GM12873 (cell line): ENCODE measurements around the gene ACO1.

Experiments used
- TF ChIP-seq, protein P1 (sequence below): IDR thresholded peaks from 2 replicates; pipeline ENCODE4 v1.5.1; 2012; ENCODE audit warnings: low read depth, mild to moderate bottlenecking, moderate library complexity, low read length, control low read depth; ENCODE audit not compliant: insufficient read depth; ENCODE audit errors: missing control alignments

ACO1 gene

DNA sequence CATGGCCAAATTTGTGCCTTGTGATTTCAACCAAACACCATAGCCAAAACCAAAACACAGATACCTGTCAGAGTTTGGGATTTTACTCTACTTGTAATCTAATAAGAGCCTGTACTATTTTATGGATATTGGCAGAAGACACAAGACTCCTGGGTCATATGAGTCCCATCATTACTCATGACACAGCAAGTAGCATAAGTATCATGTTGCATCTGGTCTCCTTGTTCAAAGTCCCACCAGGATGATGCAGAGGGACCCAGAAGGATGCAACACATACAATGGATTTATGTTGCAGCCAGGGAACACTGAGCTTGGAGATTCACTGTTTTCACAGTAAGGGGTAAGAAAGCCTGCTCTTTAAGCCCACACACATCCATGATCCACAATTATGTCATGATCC, 13.2 kb upstream of the ACO1 start:
- TF ChIP-seq, protein P1, sequence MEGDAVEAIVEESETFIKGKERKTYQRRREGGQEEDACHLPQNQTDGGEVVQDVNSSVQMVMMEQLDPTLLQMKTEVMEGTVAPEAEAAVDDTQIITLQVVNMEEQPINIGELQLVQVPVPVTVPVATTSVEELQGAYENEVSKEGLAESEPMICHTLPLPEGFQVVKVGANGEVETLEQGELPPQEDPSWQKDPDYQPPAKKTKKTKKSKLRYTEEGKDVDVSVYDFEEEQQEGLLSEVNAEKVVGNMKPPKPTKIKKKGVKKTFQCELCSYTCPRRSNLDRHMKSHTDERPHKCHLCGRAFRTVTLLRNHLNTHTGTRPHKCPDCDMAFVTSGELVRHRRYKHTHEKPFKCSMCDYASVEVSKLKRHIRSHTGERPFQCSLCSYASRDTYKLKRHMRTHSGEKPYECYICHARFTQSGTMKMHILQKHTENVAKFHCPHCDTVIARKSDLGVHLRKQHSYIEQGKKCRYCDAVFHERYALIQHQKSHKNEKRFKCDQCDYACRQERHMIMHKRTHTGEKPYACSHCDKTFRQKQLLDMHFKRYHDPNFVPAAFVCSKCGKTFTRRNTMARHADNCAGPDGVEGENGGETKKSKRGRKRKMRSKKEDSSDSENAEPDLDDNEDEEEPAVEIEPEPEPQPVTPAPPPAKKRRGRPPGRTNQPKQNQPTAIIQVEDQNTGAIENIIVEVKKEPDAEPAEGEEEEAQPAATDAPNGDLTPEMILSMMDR, result no peak

DNA sequence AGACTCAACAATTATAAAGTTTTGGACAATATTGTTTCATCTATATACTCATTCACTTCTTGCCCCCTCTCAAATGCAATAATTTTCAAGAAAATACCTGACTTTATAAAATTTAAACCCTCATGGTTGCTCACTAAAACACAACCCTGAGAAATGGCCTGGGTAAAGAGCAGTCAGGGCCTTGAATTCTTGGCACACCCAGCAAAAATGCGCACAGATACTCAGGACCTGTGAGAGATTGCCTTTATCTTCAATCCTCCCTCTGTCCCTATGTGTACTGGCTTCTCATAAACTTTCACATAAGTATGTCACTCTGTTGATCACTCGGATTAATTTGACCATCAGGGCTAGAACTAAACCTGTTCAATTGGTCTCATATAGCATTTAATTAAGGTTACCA, 12.8 kb upstream of the ACO1 start:
- TF ChIP-seq, protein P1, result no peak

DNA sequence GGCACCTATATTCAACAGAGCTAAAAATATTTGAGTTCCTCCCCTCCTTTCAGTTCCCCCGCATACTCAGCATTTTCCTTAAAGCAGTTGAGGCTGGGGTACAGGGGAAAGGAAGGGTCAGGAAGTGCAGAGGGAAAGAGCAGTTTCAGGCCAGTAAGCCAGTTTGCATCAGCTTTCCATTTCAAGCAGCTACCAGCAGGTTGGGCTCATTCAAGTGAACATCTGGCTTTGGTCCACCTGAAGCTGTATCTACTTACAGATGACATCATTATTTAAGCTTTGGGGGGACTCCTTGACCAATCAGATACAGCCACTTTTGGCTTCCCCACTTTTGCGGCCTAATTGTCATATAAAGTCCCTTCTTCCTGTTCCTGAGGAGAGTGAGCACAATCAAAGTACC, 8.2 kb upstream of the ACO1 start:
- TF ChIP-seq, protein P1, result no peak

DNA sequence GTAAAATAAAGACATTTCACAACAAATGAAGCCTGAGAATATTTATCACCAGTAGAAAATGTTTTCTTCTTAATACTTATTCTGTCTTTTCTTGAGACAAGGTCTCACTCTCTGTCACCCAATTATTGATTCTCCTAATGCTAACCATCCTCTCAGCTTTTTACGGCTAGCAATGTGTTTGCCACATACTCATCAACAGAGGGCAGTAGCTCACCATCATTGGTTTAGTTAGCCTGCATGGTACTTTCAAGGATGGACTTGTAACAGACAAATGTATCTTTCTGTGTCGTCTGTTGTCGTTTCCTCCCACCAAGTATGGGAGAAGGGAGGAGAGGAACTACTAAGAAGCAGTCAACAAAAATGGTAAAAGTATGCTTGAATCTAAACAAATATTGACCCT, 5.9 kb upstream of the ACO1 start:
- TF ChIP-seq, protein P1, result peak; percentile 82

DNA sequence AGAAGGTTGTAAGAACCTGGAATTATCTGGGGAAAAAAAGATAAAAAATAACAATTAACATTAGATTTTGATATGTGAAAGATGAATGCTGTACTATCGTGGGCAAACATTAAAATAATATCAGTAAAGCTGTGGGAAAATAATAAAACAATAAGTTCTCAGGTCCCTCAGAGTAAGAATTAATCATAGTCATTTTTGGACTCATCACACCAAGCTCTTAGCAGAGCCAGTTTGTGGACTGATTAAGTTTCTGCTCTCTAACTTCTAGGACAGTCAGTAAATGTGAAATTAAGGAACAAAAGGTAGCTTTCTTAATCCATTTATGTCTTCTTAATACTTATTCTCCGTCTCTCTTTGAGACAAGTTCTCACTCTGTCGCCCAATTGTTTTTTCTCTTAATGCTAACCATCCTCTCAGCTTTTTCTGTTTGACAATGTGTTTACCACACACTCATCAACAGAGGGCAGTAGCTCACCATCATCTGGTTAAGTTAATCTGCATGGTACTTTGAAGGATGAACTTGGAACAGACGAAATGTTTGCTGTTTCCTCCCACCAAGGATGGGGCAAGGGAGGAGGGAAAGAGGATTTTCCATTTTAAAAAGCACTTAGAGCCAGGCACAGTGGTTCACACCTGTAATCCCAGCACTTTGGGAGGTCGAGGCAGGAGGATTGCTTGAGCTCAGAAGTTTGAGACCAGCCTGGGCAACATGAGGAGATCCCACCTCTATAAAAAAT, 5.3 kb upstream of the ACO1 start:
- TF ChIP-seq, protein P1, result peak; percentile 76

DNA sequence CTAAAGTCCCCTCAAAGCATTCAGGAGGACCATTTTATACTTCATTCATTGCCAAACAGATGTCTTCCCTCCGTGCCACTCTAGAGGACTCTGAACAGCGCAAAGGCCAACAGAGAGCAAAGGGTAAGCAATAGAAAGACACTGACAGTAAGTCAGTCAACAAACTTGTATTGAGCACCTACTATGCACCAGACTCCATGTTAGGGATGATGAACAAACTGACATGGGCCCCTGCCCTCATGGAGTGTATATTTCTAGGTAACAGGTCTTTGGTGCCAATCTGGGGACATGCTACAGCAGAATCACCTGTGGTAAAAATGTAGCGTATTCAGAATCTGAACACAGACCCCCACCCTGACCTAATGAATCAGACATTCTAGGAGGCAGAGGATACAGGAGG, 3.5 kb upstream of the ACO1 start:
- TF ChIP-seq, protein P1, result no peak

DNA sequence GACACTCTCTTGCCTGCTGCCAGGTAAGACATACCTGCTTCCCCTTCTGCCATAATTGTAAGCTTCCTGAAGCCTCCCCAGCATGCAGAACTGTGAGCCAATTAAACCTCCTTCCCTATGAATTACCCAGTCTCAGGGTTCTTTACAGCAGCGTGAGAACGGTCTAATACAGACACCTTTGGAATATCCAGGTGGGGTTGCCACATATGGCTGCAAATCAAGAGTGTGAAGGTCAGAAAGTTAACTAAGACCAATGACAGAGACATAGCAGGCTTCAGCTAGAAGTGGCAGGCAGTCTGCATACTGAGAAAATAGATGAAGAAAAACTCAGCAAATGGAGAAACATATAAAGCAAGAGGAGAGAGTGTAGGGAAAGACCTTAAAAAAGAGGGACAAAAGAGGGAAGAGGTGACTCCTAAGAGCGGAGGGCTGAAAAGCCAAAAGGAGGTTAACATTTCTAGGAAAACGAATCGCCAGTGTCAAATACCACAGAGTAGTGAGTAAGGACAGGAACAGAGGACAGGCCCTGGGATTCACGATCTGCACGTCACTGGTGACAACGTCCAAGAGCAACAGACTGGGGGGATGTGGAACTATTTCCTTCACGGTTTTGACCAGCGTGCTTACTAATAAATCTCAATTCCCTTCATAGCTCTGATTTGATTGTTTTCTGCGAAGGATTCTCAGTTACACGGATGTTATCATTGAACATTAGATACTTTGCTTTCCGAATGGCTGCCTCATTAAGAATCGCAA, 1.7 kb upstream of the ACO1 start:
- TF ChIP-seq, protein P1, result no peak
